K562 treated with DMSO at 1 percent for 48 hours (cell line): ENCODE results near the gene ANKH. TPM values are rescaled to one million over a fixed set of nuclear protein-coding genes. Genes with fewer than 3 reads are reported as not detected.

Experiments
- total RNA-seq: library from RNA; unstranded; fragments of 300-600 nt; gene quantifications from 2 replicates; pipeline ENCODE4 v1.2.3, GENCODE V29; 2022; ENCODE audit warnings: low replicate concordance; ENCODE audit errors: extremely low read depth

The ANKH gene
- not detected in 2 replicates for total RNA-seq

GRCh38 chr5:14871214-14872069 lies at the start of gene ANKH:
Gene ANKH (minus strand): TSS chr5:14871778. CDS start chr5:14871447, 331 bp downstream.

GRCh38 chr5:14664270-14665100 lies 207.1 kb downstream of the ANKH start, which contains the start of gene OTULIN:
Gene OTULIN (plus strand): TSS chr5:14664718. CDS start chr5:14664826, 108 bp downstream.

Other genes starting within 250 kb of the ANKH start
- gene OTULIN, start 207.1 kb downstream of the ANKH start, total RNA-seq, result not detected in 2 replicates